ENCODE results near the gene KIF13A. TPM values are rescaled to one million over a fixed set of nuclear protein-coding genes. Genes with fewer than 3 reads are reported as not detected.

Gene KIF13A
- total RNA-seq, 1 experiment from 2014 or later: 49.3 TPM

DNA sequence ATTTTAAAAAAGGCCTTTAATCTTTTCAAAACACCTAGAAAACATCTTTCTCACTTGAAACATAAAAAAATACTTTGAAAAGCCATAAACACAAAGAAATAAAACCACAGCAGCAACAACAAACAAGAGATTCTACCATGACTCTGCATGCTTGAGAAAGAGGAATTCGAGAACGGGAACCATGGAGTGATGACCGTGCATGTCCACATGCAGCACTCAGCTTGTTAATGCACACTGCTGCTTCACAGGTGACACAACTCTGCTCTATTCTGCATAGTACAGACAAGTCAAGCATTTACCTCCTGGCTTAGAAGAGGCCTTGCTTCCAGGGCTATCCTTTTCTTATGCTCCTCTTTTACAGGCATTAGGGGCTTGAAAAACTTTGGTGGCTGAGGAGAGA lies 215.8 kb downstream of the KIF13A start:
- ATAC-seq: no peak
- no peak for TF ChIP-seq SIN3A (IDR thresholded peaks at IDR 0.05; ENCODE audit: borderline replicate concordance, insufficient read depth, low read depth, low read length)
- no peak for TF ChIP-seq TCF7L2 (IDR thresholded peaks at IDR 0.05; ENCODE audit: low read depth, low read length)
- TF ChIP-seq POLR2AphosphoS5 (IDR thresholded peaks at IDR 0.05; ENCODE audit: low read depth, low read length): no peak
- TF ChIP-seq, protein P1, sequence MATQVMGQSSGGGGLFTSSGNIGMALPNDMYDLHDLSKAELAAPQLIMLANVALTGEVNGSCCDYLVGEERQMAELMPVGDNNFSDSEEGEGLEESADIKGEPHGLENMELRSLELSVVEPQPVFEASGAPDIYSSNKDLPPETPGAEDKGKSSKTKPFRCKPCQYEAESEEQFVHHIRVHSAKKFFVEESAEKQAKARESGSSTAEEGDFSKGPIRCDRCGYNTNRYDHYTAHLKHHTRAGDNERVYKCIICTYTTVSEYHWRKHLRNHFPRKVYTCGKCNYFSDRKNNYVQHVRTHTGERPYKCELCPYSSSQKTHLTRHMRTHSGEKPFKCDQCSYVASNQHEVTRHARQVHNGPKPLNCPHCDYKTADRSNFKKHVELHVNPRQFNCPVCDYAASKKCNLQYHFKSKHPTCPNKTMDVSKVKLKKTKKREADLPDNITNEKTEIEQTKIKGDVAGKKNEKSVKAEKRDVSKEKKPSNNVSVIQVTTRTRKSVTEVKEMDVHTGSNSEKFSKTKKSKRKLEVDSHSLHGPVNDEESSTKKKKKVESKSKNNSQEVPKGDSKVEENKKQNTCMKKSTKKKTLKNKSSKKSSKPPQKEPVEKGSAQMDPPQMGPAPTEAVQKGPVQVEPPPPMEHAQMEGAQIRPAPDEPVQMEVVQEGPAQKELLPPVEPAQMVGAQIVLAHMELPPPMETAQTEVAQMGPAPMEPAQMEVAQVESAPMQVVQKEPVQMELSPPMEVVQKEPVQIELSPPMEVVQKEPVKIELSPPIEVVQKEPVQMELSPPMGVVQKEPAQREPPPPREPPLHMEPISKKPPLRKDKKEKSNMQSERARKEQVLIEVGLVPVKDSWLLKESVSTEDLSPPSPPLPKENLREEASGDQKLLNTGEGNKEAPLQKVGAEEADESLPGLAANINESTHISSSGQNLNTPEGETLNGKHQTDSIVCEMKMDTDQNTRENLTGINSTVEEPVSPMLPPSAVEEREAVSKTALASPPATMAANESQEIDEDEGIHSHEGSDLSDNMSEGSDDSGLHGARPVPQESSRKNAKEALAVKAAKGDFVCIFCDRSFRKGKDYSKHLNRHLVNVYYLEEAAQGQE (IDR thresholded peaks at IDR 0.05; ENCODE audit: insufficient read depth in 1 of 2, low read depth in 2 of 2, low read length in 1 of 2): no peak
- TF ChIP-seq, protein P2, sequence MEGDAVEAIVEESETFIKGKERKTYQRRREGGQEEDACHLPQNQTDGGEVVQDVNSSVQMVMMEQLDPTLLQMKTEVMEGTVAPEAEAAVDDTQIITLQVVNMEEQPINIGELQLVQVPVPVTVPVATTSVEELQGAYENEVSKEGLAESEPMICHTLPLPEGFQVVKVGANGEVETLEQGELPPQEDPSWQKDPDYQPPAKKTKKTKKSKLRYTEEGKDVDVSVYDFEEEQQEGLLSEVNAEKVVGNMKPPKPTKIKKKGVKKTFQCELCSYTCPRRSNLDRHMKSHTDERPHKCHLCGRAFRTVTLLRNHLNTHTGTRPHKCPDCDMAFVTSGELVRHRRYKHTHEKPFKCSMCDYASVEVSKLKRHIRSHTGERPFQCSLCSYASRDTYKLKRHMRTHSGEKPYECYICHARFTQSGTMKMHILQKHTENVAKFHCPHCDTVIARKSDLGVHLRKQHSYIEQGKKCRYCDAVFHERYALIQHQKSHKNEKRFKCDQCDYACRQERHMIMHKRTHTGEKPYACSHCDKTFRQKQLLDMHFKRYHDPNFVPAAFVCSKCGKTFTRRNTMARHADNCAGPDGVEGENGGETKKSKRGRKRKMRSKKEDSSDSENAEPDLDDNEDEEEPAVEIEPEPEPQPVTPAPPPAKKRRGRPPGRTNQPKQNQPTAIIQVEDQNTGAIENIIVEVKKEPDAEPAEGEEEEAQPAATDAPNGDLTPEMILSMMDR (IDR thresholded peaks at IDR 0.05): no peak
- intact Hi-C loops (cut with micrococcal nuclease; ENCODE audit: unreplicated experiment): no loop called here
- Histone ChIP-seq H3K27ac (ENCODE audit: low read length) (no peak overlapping the region), H3K36me3 (ENCODE audit: control insufficient read depth, insufficient read depth, low read length) (peaks cover 19% of the 10 kb centered on the region; the same call in 1 of the 2 replicates), H3K9me3 (ENCODE audit: control insufficient read depth, insufficient read depth, low read depth, low read length) (no peaks in the 10 kb centered on the region), H3K4me3 (ENCODE audit: low read depth in 2 of 2, low read length in 2 of 2) (no peak overlapping the region), H3K27me3 (ENCODE audit: control insufficient read depth, insufficient read depth, low read length) (no peaks in the 10 kb centered on the region), H3K4me1 (ENCODE audit: control insufficient read depth, insufficient read depth, low read length) (no peaks in the 10 kb centered on the region)
- in situ Hi-C loops (cut with HindIII; ENCODE audit: low pct_unique_long_range_greater_than_20kb, low sequenced_read_pairs): no loop called here
- ChIA-PET CTCF (no interaction called here), POLR2A (no interaction called here)
- no peak for DNase-seq (ENCODE audit: low read depth, low spot score)
- no TSS peak for BruUV-seq (replicated peaks)

DNA sequence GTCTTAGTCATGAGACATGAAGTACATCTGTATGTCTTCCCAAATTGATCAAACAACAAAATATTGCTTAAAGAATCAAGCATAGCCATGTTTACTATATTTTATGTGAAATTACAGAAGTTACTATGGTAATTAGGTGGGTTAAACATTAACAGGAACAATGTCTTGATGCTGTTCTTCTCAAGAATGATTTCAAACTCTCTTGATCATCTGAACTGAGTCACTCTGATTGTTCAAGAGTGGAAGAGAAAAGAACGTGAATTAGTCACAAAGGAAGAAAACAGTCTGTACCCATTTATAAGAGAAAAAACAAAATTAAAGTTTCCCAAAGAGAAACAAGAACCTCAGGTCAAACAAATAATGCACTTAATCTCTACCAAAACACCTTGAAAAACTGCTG lies 218.6 kb downstream of the KIF13A start:
- Histone ChIP-seq H3K36me3 (ENCODE audit: control insufficient read depth, insufficient read depth, low read length) (peaks cover 11% of the 10 kb centered on the region; the same call in 1 of the 2 replicates), H3K27ac (ENCODE audit: low read length) (no peak overlapping the region), H3K4me1 (ENCODE audit: control insufficient read depth, insufficient read depth, low read length) (no peaks in the 10 kb centered on the region), H3K27me3 (ENCODE audit: control insufficient read depth, insufficient read depth, low read length) (no peaks in the 10 kb centered on the region), H3K4me3 (ENCODE audit: low read depth in 2 of 2, low read length in 2 of 2) (no peak overlapping the region), H3K9me3 (ENCODE audit: control insufficient read depth, insufficient read depth, low read depth, low read length) (no peaks in the 10 kb centered on the region)
- no peak for TF ChIP-seq SIN3A (IDR thresholded peaks at IDR 0.05; ENCODE audit: borderline replicate concordance, insufficient read depth, low read depth, low read length)
- TF ChIP-seq, protein P2 (IDR thresholded peaks at IDR 0.05): no peak
- ChIA-PET CTCF (no interaction called here), POLR2A (no interaction called here)
- no TSS peak for BruUV-seq (replicated peaks)
- DNase-seq (ENCODE audit: low read depth, low spot score): no peak
- ATAC-seq: no peak
- intact Hi-C loops (cut with micrococcal nuclease; ENCODE audit: unreplicated experiment): no loop called here
- in situ Hi-C loops (cut with HindIII; ENCODE audit: low pct_unique_long_range_greater_than_20kb, low sequenced_read_pairs): no loop called here

All from Panc1 (cell line).